ENCODE measurements around the gene GREB1L.

GREB1L gene

GRCh38 chr18:21463718-21464117 lies 221.7 kb downstream of the GREB1L start:
- no CpG with 5 or more reads among the region's 3 CpGs for WGBS (ENCODE audit: extremely low coverage, insufficient coverage, insufficient read length)
- no peak overlapping the region for H3K18ac ChIP-seq (ENCODE audit: low read length)

GRCh38 chr18:21468514-21469164 lies 226.6 kb downstream of the GREB1L start:
- no peak overlapping the region for H4K12ac ChIP-seq (ENCODE audit: low read depth, low read length)
- no peak overlapping the region for H3K4ac ChIP-seq (ENCODE audit: low read depth, low read length)
- no peaks in the 10 kb centered on the region for H3K4me1 ChIP-seq (ENCODE audit: control insufficient read depth in 1 of 2, insufficient read depth in 2 of 2, low read length in 2 of 2)
- no peaks in the 10 kb centered on the region for H3K9me3 ChIP-seq (ENCODE audit: insufficient read depth, low read depth, low read length)
- H3K23ac ChIP-seq (ENCODE audit: low read length), result no peak overlapping the region
- no peak overlapping the region for H2AK5ac ChIP-seq (ENCODE audit: low read length)
- H3K4me2 ChIP-seq (ENCODE audit: low read length), result no peak overlapping the region
- H3K27ac ChIP-seq (ENCODE audit: low read depth, low read length), result no peak overlapping the region
- peaks cover 7 to 9% of the 10 kb centered on the region in 2 experiments for H3K36me3 ChIP-seq (ENCODE audit: control insufficient read depth in 1 of 2, insufficient read depth in 2 of 2, low read length in 2 of 2)
- H3K14ac ChIP-seq (ENCODE audit: low read length), result no peak overlapping the region
- H2AFZ ChIP-seq (ENCODE audit: insufficient read depth, low read length, poor library complexity), result no peak overlapping the region
- no peak overlapping the region for H4K91ac ChIP-seq (ENCODE audit: low read depth, low read length)
- no peaks in the 10 kb centered on the region for H3K79me2 ChIP-seq (ENCODE audit: control insufficient read depth, insufficient read depth, low read length, poor library complexity)
- no peak overlapping the region for H2BK12ac ChIP-seq (ENCODE audit: low read length)
- no peaks in the 10 kb centered on the region for H3K79me1 ChIP-seq (ENCODE audit: low read length)
- no peak overlapping the region for H2BK5ac ChIP-seq (ENCODE audit: low read depth, low read length, poor library complexity)
- no CpG with 5 or more reads among the region's 4 CpGs for whole genome bisulfite sequencing (ENCODE audit: extremely low coverage, insufficient coverage, insufficient read length)
- DNase-seq, result no peak
- H3K4me3 ChIP-seq (ENCODE audit: low read depth, low read length), result no peak overlapping the region
- H4K8ac ChIP-seq (ENCODE audit: low read depth, low read length), result no peak overlapping the region
- no peak overlapping the region for H2BK120ac ChIP-seq (ENCODE audit: insufficient read depth, low read length, poor library complexity)
- H3K27me3 ChIP-seq (ENCODE audit: insufficient read depth, low read length), result no peaks in the 10 kb centered on the region
- no peak overlapping the region for H3K9ac ChIP-seq (ENCODE audit: low read length)
- no peak overlapping the region for H3K18ac ChIP-seq (ENCODE audit: low read length)

More at GRCh38 chr18:21463718-21464117, 221.7 kb downstream of the GREB1L start:
- no peak for DNase-seq
- H4K12ac ChIP-seq (ENCODE audit: low read depth, low read length), result no peak overlapping the region
- no peak overlapping the region for H2BK5ac ChIP-seq (ENCODE audit: low read depth, low read length, poor library complexity)
- H3K36me3 ChIP-seq (ENCODE audit: control insufficient read depth in 1 of 2, insufficient read depth in 2 of 2, low read length in 2 of 2), result peaks cover 23 to 28% of the 10 kb centered on the region in 2 experiments
- H3K14ac ChIP-seq (ENCODE audit: low read length), result no peak overlapping the region
- H3K4me1 ChIP-seq (ENCODE audit: control insufficient read depth in 1 of 2, insufficient read depth in 2 of 2, low read length in 2 of 2), result no peaks in the 10 kb centered on the region
- no peak overlapping the region for H3K4me2 ChIP-seq (ENCODE audit: low read length)
- H3K4ac ChIP-seq (ENCODE audit: low read depth, low read length), result no peak overlapping the region
- H3K4me3 ChIP-seq (ENCODE audit: low read depth, low read length), result no peak overlapping the region
- no peaks in the 10 kb centered on the region for H3K27me3 ChIP-seq (ENCODE audit: insufficient read depth, low read length)
- H3K27ac ChIP-seq (ENCODE audit: low read depth, low read length), result no peak overlapping the region
- no peak overlapping the region for H3K9ac ChIP-seq (ENCODE audit: low read length)
- no peak overlapping the region for H2AFZ ChIP-seq (ENCODE audit: insufficient read depth, low read length, poor library complexity)
- no peak overlapping the region for H4K91ac ChIP-seq (ENCODE audit: low read depth, low read length)
- no peak overlapping the region for H2AK5ac ChIP-seq (ENCODE audit: low read length)
- no peak overlapping the region for H3K23ac ChIP-seq (ENCODE audit: low read length)
- H3K9me3 ChIP-seq (ENCODE audit: insufficient read depth, low read depth, low read length), result no peaks in the 10 kb centered on the region
- H3K79me1 ChIP-seq (ENCODE audit: low read length), result no peaks in the 10 kb centered on the region
- H2BK120ac ChIP-seq (ENCODE audit: insufficient read depth, low read length, poor library complexity), result no peak overlapping the region
- no peak overlapping the region for H4K8ac ChIP-seq (ENCODE audit: low read depth, low read length)
- no peaks in the 10 kb centered on the region for H3K79me2 ChIP-seq (ENCODE audit: control insufficient read depth, insufficient read depth, low read length, poor library complexity)
- no peak overlapping the region for H2BK12ac ChIP-seq (ENCODE audit: low read length)

- Histone ChIP-seq H2BK120ac (ENCODE audit: insufficient read depth, low read length, poor library complexity) (no peak overlapping the region), H3K23ac (ENCODE audit: low read length) (no peak overlapping the region), H2AK5ac (ENCODE audit: low read length) (no peak overlapping the region), H3K79me2 (ENCODE audit: control insufficient read depth, insufficient read depth, low read length, poor library complexity) (no peaks in the 10 kb centered on the region), H3K14ac (ENCODE audit: low read length) (no peak overlapping the region), H3K79me1 (ENCODE audit: low read length) (no peaks in the 10 kb centered on the region), H2AFZ (ENCODE audit: insufficient read depth, low read length, poor library complexity) (no peak overlapping the region), H2BK5ac (ENCODE audit: low read depth, low read length, poor library complexity) (no peak overlapping the region), H4K91ac (ENCODE audit: low read depth, low read length) (no peak overlapping the region), H3K4me3 (ENCODE audit: low read depth, low read length) (no peak overlapping the region), H4K12ac (ENCODE audit: low read depth, low read length) (no peak overlapping the region), H3K9me3 (ENCODE audit: insufficient read depth, low read depth, low read length) (no peaks in the 10 kb centered on the region), H2BK12ac (ENCODE audit: low read length) (no peak overlapping the region), H3K4me2 (ENCODE audit: low read length) (no peak overlapping the region), H3K36me3 (ENCODE audit: control insufficient read depth in 1 of 2, insufficient read depth in 2 of 2, low read length in 2 of 2) (peaks cover 13% of the 10 kb centered on the region in 2 experiments), H4K8ac (ENCODE audit: low read depth, low read length) (no peak overlapping the region), H3K27me3 (ENCODE audit: insufficient read depth, low read length) (no peaks in the 10 kb centered on the region), H3K9ac (ENCODE audit: low read length) (no peak overlapping the region), H3K4me1 (ENCODE audit: control insufficient read depth in 1 of 2, insufficient read depth in 2 of 2, low read length in 2 of 2) (no peaks in the 10 kb centered on the region), H3K4ac (ENCODE audit: low read depth, low read length) (no peak overlapping the region), H3K27ac (ENCODE audit: low read depth, low read length) (no peak overlapping the region), H3K18ac (ENCODE audit: low read length) (no peak overlapping the region)
- DNase-seq, result no peak
- no CpG with 5 or more reads among the region's 2 CpGs for WGBS (ENCODE audit: extremely low coverage, insufficient coverage, insufficient read length)
Observed at GRCh38 chr18:21472741-21473140, 230.7 kb downstream of the GREB1L start.

- H3K79me1 ChIP-seq (ENCODE audit: low read length), result no peaks in the 10 kb centered on the region
- no peak overlapping the region for H4K12ac ChIP-seq (ENCODE audit: low read depth, low read length)
- no peak overlapping the region for H3K23ac ChIP-seq (ENCODE audit: low read length)
- no peak overlapping the region for H4K8ac ChIP-seq (ENCODE audit: low read depth, low read length)
- no peak overlapping the region for H2AFZ ChIP-seq (ENCODE audit: insufficient read depth, low read length, poor library complexity)
- no peak overlapping the region for H2BK12ac ChIP-seq (ENCODE audit: low read length)
- no peak overlapping the region for H2AK5ac ChIP-seq (ENCODE audit: low read length)
- no peak overlapping the region for H3K14ac ChIP-seq (ENCODE audit: low read length)
- H3K36me3 ChIP-seq (ENCODE audit: control insufficient read depth in 1 of 2, insufficient read depth in 2 of 2, low read length in 2 of 2), result peaks cover 15 to 19% of the 10 kb centered on the region in 2 experiments
- H3K9me3 ChIP-seq (ENCODE audit: insufficient read depth, low read depth, low read length), result no peaks in the 10 kb centered on the region
- H4K91ac ChIP-seq (ENCODE audit: low read depth, low read length), result no peak overlapping the region
- H3K18ac ChIP-seq (ENCODE audit: low read length), result no peak overlapping the region
- H3K9ac ChIP-seq (ENCODE audit: low read length), result no peak overlapping the region
- no peaks in the 10 kb centered on the region for H3K79me2 ChIP-seq (ENCODE audit: control insufficient read depth, insufficient read depth, low read length, poor library complexity)
- WGBS (ENCODE audit: extremely low coverage, insufficient coverage, insufficient read length), result no CpG with 5 or more reads among the region's 2 CpGs
- no peak overlapping the region for H3K4me2 ChIP-seq (ENCODE audit: low read length)
- no peak overlapping the region for H3K4me3 ChIP-seq (ENCODE audit: low read depth, low read length)
- H3K4me1 ChIP-seq (ENCODE audit: control insufficient read depth in 1 of 2, insufficient read depth in 2 of 2, low read length in 2 of 2), result no peaks in the 10 kb centered on the region
- no peak overlapping the region for H2BK5ac ChIP-seq (ENCODE audit: low read depth, low read length, poor library complexity)
- no peak overlapping the region for H3K27ac ChIP-seq (ENCODE audit: low read depth, low read length)
- H3K4ac ChIP-seq (ENCODE audit: low read depth, low read length), result no peak overlapping the region
- no peak for DNase-seq
- H3K27me3 ChIP-seq (ENCODE audit: insufficient read depth, low read length), result no peaks in the 10 kb centered on the region
- H2BK120ac ChIP-seq (ENCODE audit: insufficient read depth, low read length, poor library complexity), result no peak overlapping the region
Observed at GRCh38 chr18:21474621-21475020, 232.6 kb downstream of the GREB1L start.

Data from trophoblast cell (in vitro differentiated cells and primary cell).